Measurements from ENCODE around the gene ZNF668. TPM values are rescaled to one million over a fixed set of nuclear protein-coding genes. Genes with fewer than 3 reads are reported as not detected.

Gene ZNF668
- total RNA-seq, 1 experiment from 2014 or later, result 16.8 TPM

- no peaks in the 10 kb centered on the region for H3K9me3 ChIP-seq (ENCODE audit: control insufficient read depth in 1 of 2, insufficient read depth in 1 of 2, low read depth in 1 of 2, low read length in 2 of 2)
- no peaks in the 10 kb centered on the region for H3K9me2 ChIP-seq (ENCODE audit: insufficient read depth)
- no peak overlapping the region for H3K9ac ChIP-seq (ENCODE audit: low read length)
- H3K27ac ChIP-seq (ENCODE audit: low read depth, low read length), result no peak overlapping the region
- no peak overlapping the region for H3K4me2 ChIP-seq (ENCODE audit: low read length)
- intact Hi-C loops (cut with micrococcal nuclease), result no loop called here
- H3K27me3 ChIP-seq (ENCODE audit: insufficient read depth, low read length), result no peaks in the 10 kb centered on the region
- H2AFZ ChIP-seq (ENCODE audit: low read depth, low read length, poor library complexity, severe bottlenecking), result no peak overlapping the region
- TF ChIP-seq JUND (IDR thresholded peaks at IDR 0.05), result no peak
- no peak for TF ChIP-seq CBX3 (IDR thresholded peaks at IDR 0.05; ENCODE audit: low read depth)
- peaks cover 0 to 11% of the 10 kb centered on the region in 2 experiments; a peak in 1 of 4 replicates for H3K4me1 ChIP-seq (ENCODE audit: control insufficient read depth in 1 of 2, insufficient read depth in 2 of 2, low read length in 2 of 2)
- CTCF ChIA-PET, result no interaction called here
- RAD21 ChIA-PET (ENCODE audit: low non-redundant PET in 1 of 2, low total read pairs in 2 of 2, uncharacterized antibody in 2 of 2, unreplicated experiment in 2 of 2), result no interaction called here
- no peaks in the 10 kb centered on the region for H4K20me1 ChIP-seq (ENCODE audit: insufficient read depth)
- no TSS peak for BruUV-seq (replicated peaks)
- H3K4me3 ChIP-seq (replicated peaks in 1 of 2; ENCODE audit: low read depth in 1 of 2, low read length in 2 of 2), result no peak overlapping the region
- POLR2A ChIA-PET, result no interaction called here
- no peak for DNase-seq (ENCODE audit: low read depth, low spot score)
- ATAC-seq, result no peak
- peaks cover 22% of the 10 kb centered on the region; the same call in 1 of the 2 replicates for H3K79me2 ChIP-seq (ENCODE audit: insufficient read depth, low read length)
- H3K36me3 ChIP-seq (ENCODE audit: control insufficient read depth in 1 of 2, insufficient read depth in 2 of 2, low read length in 2 of 2), result peaks cover 19 to 42% of the 10 kb centered on the region in 2 experiments
These were observed 6.8 kb upstream of the ZNF668 start for GRCh38 chr16:31080756-31081419.

GRCh38 chr16:31080035-31080629 lies 6.1 kb upstream of the ZNF668 start:
- Histone ChIP-seq H3K9me3 (ENCODE audit: control insufficient read depth in 1 of 2, insufficient read depth in 1 of 2, low read depth in 1 of 2, low read length in 2 of 2) (no peaks in the 10 kb centered on the region), H4K20me1 (ENCODE audit: insufficient read depth) (no peaks in the 10 kb centered on the region), H3K4me1 (ENCODE audit: control insufficient read depth in 1 of 2, insufficient read depth in 2 of 2, low read length in 2 of 2) (peaks cover 3 to 16% of the 10 kb centered on the region in 2 experiments; a peak in 2 of 4 replicates), H3K4me3 (replicated peaks in 1 of 2; ENCODE audit: low read depth in 1 of 2, low read length in 2 of 2) (no peak overlapping the region), H3K9me2 (ENCODE audit: insufficient read depth) (no peaks in the 10 kb centered on the region), H3K4me2 (ENCODE audit: low read length) (no peak overlapping the region), H2AFZ (ENCODE audit: low read depth, low read length, poor library complexity, severe bottlenecking) (no peak overlapping the region), H3K36me3 (ENCODE audit: control insufficient read depth in 1 of 2, insufficient read depth in 2 of 2, low read length in 2 of 2) (peaks cover 19 to 42% of the 10 kb centered on the region in 2 experiments), H3K9ac (ENCODE audit: low read length) (no peak overlapping the region), H3K27ac (ENCODE audit: low read depth, low read length) (no peak overlapping the region), H3K27me3 (ENCODE audit: insufficient read depth, low read length) (no peaks in the 10 kb centered on the region), H3K79me2 (ENCODE audit: insufficient read depth, low read length) (peaks cover 29% of the 10 kb centered on the region)
- no TSS peak for BruUV-seq (replicated peaks)
- ATAC-seq, result no peak
- POLR2A ChIA-PET, result no interaction called here
- no peak for DNase-seq (ENCODE audit: low read depth, low spot score)
- RAD21 ChIA-PET (ENCODE audit: low non-redundant PET in 1 of 2, low total read pairs in 2 of 2, uncharacterized antibody in 2 of 2, unreplicated experiment in 2 of 2), result no interaction called here
- intact Hi-C loops (cut with micrococcal nuclease), result no loop called here
- CTCF ChIA-PET, result no interaction called here
- TF ChIP-seq EZH2phosphoT487 (IDR thresholded peaks at IDR 0.05; ENCODE audit: borderline replicate concordance) (no peak), ATF3 (IDR thresholded peaks at IDR 0.05) (no peak)
